SK-N-DZ (cell line): ENCODE measurements around the gene MASP1.
"Not testable (repeated sequence)": the region's sequence is repeated elsewhere in the genome, so short reads cannot be mapped to it uniquely, and the experiment has no call there.

ENCODE experiments used
- DNase-seq: peaks from one replicate; pipeline ENCODE4 v3.0.0-alpha.2; 2015; ENCODE audit warnings: low spot score

The MASP1 gene

GRCh38 chr3:187265461-187265955, 26.0 kb downstream of the MASP1 start:
- DNase-seq: no peak

DNA sequence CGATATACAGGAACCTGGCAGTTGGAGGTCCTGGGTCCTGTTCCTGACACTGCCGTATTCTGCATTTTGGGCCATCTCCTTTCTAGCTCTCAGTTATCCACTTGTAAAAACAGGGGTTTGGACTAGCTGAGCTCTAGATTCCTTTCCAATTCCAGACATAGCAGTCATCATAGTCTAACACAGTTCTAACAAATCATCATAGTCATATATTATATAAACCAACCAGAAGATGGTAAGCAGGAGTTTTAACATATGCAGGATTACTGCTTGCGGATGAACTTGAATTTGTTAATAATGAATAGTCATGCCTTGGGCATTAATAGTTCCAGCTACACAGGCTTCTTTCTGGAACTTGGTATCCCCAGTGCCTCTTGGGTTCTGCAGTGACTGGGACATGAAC, 26.6 kb downstream of the MASP1 start:
- DNase-seq: no peak

DNA sequence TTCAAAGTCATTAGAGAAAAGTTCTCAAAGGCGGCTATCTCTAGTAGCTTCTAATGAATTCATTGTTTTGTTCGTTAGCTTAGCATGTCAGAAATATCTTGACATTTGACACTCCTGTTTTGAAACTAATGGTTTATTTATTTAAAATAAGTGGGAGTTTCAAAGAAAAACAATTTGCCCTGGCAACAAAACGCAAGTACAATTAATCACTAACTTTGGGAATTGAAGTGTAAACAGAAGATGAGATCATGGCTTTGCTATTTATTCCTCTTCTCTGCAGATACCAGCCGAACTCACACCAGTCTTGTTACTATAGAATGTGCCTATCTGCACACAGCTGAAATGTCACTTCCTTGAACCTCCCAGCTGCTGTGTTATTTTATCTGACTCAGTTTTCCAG, 27.5 kb downstream of the MASP1 start:
- no peak for DNase-seq

DNA sequence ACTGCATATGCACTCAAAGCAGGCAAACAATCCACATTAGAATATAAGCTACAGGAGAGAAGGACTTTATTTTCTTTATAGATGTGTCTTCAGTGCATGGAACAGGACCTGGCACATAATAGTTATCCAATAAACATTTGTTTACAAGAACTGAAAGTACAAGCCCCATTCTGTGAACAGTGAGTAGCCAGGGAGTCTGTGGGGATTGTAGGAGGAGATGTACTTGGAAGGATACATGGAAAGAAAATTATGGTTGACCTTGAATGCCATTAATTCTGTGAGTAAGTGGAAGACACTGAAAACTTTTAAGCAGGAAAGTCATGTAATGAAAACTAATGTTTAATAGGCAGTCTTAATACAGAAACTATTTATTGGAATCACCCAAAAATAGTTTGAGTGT, 28.3 kb downstream of the MASP1 start:
- DNase-seq: no peak

DNA sequence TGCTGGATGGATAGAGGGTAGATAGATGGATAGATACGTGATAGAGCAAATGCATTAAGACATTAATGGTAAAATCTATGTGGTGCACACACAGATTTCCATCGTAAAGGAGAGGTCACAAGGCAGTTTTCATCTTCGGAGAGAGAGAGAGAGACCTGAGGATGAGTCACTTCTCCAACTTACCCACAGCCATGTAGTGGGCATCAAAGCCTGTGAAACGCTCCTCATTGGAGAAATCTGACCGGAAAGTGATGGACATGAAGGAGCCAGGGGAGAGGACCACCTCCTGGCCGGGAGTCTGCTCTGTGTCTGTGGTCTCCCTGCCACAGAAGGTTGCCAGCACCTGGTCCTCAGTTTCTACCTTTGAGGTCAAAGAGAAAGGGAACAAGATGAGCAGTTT, 29.2 kb downstream of the MASP1 start:
- DNase-seq: no peak

DNA sequence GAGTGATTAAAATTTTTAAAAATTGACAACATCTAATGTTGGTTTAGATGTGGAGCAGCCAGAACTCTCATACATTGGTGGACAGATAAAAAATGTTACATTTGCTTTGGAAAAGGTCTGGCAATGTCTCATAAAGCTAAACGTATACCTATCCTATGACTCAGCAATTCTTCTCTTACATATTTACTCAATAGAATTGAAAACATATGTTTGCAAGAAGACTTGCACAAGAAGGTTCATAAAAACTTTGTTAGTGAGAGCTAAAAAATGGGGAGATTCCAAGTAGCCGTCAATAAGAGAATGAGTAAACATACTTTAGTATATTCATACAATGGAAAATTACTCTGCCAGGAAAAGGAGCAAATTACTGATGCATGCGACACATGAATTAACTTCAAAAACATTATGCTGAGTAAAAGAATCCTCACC, 30.0 kb downstream of the MASP1 start:
- no peak for DNase-seq

DNA sequence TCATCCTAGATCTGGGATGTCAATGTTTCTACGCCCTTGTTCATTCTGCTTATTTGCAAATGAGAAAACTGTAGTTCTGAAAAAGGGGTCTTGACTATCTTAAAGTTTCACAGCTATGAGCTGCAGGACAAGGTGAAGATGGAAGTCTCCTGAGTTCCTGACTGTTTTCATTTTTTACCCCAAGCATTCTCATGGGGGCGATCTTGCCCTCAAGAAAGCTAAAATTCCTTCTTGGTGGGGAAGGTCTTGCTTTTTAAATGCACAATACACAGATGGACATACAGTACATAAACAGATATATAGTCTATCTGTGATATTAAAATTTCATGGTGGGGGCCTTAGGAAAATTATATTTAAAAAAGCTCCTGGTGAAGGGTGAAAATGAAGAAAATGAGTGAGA, 32.4 kb downstream of the MASP1 start:
- no peak for DNase-seq

DNA sequence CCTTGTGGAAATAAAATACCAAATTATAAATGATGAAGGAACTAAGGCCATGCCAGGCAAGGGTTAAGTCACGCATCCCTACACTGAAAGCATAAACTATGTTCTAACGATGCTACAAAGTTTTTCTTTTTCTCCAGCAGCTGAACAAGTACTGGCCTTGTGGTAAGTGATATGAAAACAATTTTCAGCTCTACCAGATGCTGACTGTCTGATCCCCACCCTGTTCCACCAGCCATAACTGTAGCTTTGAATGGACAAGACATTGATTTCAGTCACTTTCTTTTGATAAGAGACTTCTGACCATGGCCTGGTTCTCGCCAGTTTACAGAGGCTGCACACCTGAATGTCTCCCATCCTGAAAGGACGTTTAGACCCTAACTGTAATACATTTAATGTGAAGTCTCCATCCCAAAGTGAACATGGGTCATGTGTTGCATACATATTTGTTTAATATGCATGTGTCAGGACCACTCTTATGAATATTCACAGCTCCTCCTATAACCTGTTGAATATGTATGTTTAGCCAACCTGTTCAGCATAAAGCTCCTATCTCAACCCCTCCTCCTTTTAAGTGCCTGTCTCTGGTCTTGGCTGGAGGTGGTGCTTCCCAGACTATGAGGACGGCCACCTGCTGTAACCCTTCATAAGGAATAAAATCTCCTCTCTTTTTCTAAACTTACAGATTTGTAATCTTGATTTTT, 33.4 kb downstream of the MASP1 start:
- no peak for DNase-seq

DNA sequence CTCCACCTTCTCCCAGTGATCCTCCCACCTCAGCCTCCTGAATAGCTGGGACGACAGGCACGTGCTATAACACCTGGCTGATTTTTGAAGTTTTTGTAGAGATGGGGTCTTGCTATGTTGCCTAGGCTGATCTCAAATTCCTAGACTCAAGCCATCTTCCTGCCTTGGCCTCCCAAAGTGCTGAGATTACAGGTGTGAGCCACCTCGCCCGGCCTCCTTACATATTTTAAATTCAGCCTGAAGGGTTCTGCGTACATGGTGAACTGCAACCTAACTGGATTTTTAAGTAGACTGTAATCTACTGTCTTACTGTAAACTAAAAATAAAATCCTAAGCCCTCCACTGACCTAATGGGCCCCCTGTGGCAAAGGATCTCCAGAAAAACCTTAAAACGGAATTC, 34.1 kb downstream of the MASP1 start:
- no peak for DNase-seq

- no peak for DNase-seq
These were observed 35.4 kb downstream of the MASP1 start for GRCh38 chr3:187256051-187256616.

DNA sequence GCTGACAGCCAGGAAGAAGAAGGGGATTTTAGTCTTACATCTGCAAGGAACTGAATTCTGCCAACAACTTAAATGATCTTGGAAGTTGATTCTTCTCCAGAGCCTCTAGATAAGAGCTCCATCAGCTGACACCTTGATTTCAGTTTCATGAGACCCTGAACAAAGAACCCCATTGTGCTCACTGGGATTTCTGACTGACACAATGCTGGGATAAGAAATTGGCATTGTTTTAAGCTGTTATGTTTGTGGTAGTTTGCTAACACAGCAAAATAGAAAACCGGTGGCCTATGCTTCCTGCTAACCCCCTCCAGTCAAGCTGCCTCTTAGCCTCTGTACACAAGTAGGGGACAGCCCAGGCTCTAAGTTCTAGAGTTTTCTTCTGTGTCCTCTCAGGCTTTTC, 36.2 kb downstream of the MASP1 start:
- DNase-seq: no peak

- no peak for DNase-seq
These were observed 39.2 kb downstream of the MASP1 start for GRCh38 chr3:187252311-187252710.

GRCh38 chr3:187251599-187251998, 39.9 kb downstream of the MASP1 start:
- no peak for DNase-seq

GRCh38 chr3:187247398-187247797, 44.1 kb downstream of the MASP1 start:
- DNase-seq: no peak

DNA sequence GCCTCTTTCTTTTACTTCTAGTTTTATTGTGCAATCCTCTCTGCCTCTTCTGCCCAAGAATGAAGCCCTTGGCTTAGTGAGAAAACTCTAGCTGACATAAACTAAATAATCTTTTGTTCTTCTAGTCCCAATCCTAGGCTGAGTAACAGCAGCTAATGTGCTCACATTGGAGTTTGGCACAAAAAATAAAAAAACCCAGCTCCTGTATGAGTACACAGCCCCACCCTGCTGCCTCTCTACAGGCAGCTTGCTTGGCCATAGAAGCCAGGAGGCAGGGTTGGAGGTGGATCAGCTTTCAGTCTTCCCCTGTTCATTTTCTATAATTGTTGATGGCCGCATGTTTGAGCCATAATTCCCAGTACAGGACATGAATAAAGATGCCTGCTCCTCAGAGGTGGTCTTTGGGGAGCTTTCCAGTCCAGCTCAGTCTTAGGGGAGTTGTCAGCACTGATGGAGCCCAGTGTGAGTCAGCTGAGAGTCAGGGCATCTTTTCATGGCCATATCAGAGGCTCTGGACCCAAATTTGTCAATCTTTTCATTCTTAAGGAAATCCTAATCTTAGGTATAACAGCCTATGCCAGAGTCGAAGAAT, 47.5 kb downstream of the MASP1 start:
- DNase-seq: no peak

DNA sequence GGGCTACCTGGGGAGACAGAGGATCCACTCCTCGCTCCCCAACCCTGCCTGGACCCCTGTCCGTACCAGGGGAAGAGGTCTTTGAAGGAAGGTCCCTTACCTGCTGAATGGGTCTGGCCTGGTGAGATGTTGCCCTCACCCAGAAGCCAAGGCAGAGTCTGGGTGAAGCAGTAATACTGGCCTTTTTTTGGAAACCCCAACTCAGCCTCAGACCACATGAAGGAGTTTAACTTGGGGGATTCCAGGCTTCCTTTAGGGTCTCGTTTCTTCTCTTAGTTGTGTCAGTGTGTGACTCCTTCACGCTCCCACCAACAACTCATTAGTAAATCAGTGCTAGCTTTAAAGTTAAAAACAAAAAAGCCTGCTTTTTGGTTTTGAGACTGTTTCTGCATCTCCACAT, 48.6 kb downstream of the MASP1 start:
- no peak for DNase-seq

GRCh38 chr3:187242435-187242834, 49.1 kb downstream of the MASP1 start:
- no peak for DNase-seq

DNA sequence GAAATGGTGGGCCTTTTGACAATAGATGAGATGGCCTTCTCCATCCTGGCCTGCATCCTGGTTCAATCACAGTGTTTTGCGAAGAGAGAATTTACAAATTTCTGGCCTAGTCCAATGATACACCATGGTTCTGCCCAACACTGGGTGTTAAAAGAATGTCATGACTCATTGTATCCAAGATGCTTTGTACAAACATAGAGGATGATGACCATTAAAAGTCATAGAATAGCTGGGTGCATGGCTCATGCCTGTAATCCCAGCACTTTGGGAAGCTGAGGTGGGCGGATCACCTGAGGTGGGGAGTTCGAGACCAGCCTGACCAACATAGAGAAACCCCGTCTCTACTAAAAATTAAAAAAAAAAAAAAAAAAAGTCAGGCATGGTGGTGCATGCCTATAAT, 52.7 kb downstream of the MASP1 start:
- not testable (repeated sequence) for DNase-seq

DNA sequence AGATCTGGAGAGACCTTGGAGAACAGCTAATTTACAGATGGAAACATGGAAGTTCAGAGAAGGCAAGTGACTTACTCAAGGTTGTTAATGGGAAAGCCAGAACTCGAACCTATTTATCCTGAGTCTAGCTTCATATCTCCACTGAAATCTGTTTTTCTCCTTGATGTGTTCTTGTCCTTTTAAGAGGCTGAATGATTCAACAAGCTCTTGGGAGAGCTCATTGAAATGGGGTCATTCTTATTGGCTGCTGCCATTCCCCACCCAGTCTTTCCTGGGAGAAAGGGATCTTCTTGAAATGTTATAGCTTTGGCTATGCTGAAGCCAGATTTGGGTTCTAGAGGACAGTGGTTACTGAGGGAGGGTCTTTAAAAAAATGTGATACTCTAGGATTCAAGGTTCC, 53.3 kb downstream of the MASP1 start:
- DNase-seq: no peak

DNA sequence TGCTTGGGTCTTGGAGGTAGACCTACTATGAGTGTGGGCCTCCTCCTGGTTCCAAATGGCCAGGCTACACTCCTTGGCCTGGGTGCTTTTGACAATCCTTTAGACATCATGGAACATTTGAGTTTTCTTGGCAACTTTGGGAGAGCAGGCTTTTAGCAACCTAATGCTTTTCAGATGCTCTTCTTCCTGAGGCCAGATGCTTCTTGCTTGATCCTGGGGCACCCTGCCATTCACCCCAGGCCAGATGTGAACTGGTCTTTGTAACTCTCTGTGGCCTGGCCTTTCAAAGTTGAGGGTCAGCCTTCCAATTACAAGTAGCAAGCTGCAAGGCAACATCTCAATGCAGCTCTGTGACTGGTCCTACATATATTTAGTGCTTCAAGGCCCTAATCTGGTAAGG, 53.8 kb downstream of the MASP1 start:
- no peak for DNase-seq

DNA sequence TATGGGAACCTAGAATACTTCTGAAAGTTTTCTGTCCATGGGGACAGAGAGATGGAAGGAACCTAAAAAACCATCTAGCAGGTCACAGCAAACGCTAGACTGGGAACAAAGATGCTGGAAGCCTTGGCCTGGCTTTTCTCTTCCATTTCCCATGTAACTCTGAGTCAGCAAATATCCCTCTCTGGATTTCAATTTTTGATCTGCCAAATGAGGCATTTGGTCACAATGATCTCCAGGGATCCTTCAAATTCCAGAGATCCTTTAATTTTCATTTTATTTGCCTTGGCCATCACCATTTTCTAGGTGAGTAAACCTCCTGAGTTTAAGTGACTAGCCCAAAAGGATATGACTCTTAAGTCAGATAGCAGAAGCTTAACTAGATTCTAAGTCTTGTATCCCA, 54.6 kb downstream of the MASP1 start:
- no peak for DNase-seq

GRCh38 chr3:187230011-187230410, 61.5 kb downstream of the MASP1 start:
- no peak for DNase-seq

DNA sequence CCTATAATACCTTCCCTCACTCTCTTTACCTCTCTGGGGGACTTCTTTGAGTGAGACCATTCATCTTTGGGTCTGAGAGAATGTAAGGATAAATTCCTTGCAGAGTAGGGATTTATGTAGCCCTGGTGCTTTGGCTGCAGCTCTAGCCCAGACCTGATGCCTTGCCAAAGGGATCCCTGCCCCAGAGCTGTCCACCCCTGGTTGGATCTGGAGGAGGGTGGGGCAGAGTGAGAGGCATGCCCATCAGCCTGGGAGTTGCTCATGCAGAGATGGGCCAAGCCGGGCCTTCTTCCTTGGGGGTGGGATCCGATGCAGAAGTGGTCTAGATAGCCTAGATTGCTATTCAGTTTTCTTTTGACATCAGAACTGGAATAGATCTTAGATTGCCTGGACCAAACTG, 62.8 kb downstream of the MASP1 start:
- DNase-seq: no peak
